CD14-positive monocyte (primary cell): Measurements from ENCODE around the gene STXBP2. TPM values are rescaled to one million over a fixed set of nuclear protein-coding genes. Genes with fewer than 3 reads are reported as not detected.

Source experiments
- DNase-seq, 3 donors: peaks; one replicate each; pipeline ENCODE4 v3.0.0-alpha.2; 2011 to 2022
- H2AFZ ChIP-seq: 2 replicates; pipeline ENCODE4 v1.6.0; 2012; ENCODE audit warnings: mild to moderate bottlenecking, low read depth, low read length, inconsistent platforms; ENCODE audit not compliant: insufficient read depth, poor library complexity, severe bottlenecking
- H3K27ac ChIP-seq, 2 donors: 1 replicate in 1 of 2; 2 replicates in 1 of 2; pipeline ENCODE4 v1.5.1; 2012 to 2013; ENCODE audit warnings: low read length in 2 of 2, control low read depth in 1 of 2, inconsistent platforms in 1 of 2, low read depth in 1 of 2, mild to moderate bottlenecking in 1 of 2
- H3K27me3 ChIP-seq, 2 donors: one replicate each; pipeline versions ENCODE4 v1.6.0 to v1.6.1; 2011 to 2013; ENCODE audit warnings: low read length in 2 of 2; ENCODE audit not compliant: control insufficient read depth in 2 of 2, insufficient read depth in 2 of 2
- H3K36me3 ChIP-seq, 2 donors: replicated peaks in 1 of 2; 1 replicate in 1 of 2; 2 replicates in 1 of 2; pipeline versions ENCODE4 v1.5.1 to v1.6.1; 2012 to 2013; ENCODE audit warnings: low read length in 2 of 2, control low read depth in 1 of 2, inconsistent platforms in 1 of 2, mild to moderate bottlenecking in 1 of 2; ENCODE audit not compliant: insufficient read depth in 2 of 2, control insufficient read depth in 1 of 2
- H3K4me1 ChIP-seq, 2 donors: 1 replicate in 1 of 2; 2 replicates in 1 of 2; pipeline versions ENCODE4 v1.5.1 to v1.6.1; 2012 to 2013; ENCODE audit warnings: low read length in 2 of 2, control low read depth in 1 of 2, inconsistent platforms in 1 of 2, mild to moderate bottlenecking in 1 of 2, moderate library complexity in 1 of 2; ENCODE audit not compliant: insufficient read depth in 2 of 2, control insufficient read depth in 1 of 2
- H3K4me2 ChIP-seq: replicated peaks from 2 replicates; pipeline ENCODE3; 2012; ENCODE audit warnings: low read length, moderate library complexity, mild to moderate bottlenecking; ENCODE audit not compliant: poor library complexity, severe bottlenecking; ENCODE audit errors: extremely low read depth
- H3K4me3 ChIP-seq, 3 experiments: fragments of 200-600 bp in 1 of 3; sonication (generic) in 1 of 3; replicated peaks in 1 of 3; 1 replicate in 2 of 3; 2 replicates in 1 of 3; pipeline ENCODE4 v1.5.1; 2011 to 2013; ENCODE audit warnings: low read length in 3 of 3, mild to moderate bottlenecking in 3 of 3, control low read depth in 2 of 3, low read depth in 2 of 3, inconsistent platforms in 1 of 3, moderate library complexity in 1 of 3
- H3K79me2 ChIP-seq: 2 replicates; pipeline ENCODE4 v1.6.0; 2012; ENCODE audit warnings: mild to moderate bottlenecking, control low read depth, inconsistent platforms, low read length, moderate library complexity; ENCODE audit not compliant: insufficient read depth
- H3K9ac ChIP-seq: 2 replicates; pipeline ENCODE4 v1.6.0; 2017; ENCODE audit warnings: low read length, mild to moderate bottlenecking; ENCODE audit not compliant: insufficient read depth, poor library complexity, severe bottlenecking
- H3K9me3 ChIP-seq, 2 donors: replicated peaks in 1 of 2; 1 replicate in 1 of 2; 2 replicates in 1 of 2; pipeline versions ENCODE4 v1.5.1 to v1.6.1; 2012 to 2013; ENCODE audit warnings: low read length in 2 of 2, control low read depth in 1 of 2; ENCODE audit not compliant: control insufficient read depth in 1 of 2, insufficient read depth in 1 of 2
- H4K20me1 ChIP-seq: 2 replicates; pipeline ENCODE4 v1.6.0; 2012; ENCODE audit warnings: mild to moderate bottlenecking, low read length, control low read depth, moderate library complexity; ENCODE audit not compliant: insufficient read depth
- H3K27ac Mint-ChIP-seq, 7 donors: one replicate each; pipeline ENCODE4 v1.8.0; 2020; ENCODE audit warnings: mild to moderate bottlenecking in 7 of 7, mixed read lengths in 7 of 7, moderate library complexity in 6 of 7, inconsistent platforms in 2 of 7
- H3K27me3 Mint-ChIP-seq, 3 donors: one replicate each; pipeline ENCODE4 v1.8.0; 2021 to 2022; ENCODE audit warnings: low read depth in 3 of 3, mild to moderate bottlenecking in 3 of 3, mixed read lengths in 3 of 3, moderate library complexity in 3 of 3, inconsistent platforms in 1 of 3
- H3K36me3 Mint-ChIP-seq, 2 donors: one replicate each; pipeline ENCODE4 v1.8.0; 2020; ENCODE audit warnings: mixed read lengths in 2 of 2, inconsistent platforms in 1 of 2, mild to moderate bottlenecking in 1 of 2
- H3K4me1 Mint-ChIP-seq: one replicate; pipeline ENCODE4 v1.8.0; 2020; ENCODE audit warnings: mild to moderate bottlenecking, mixed read lengths
- H3K4me3 Mint-ChIP-seq, 2 donors: one replicate each; pipeline ENCODE4 v1.8.0; 2020; ENCODE audit warnings: mild to moderate bottlenecking in 2 of 2, mixed read lengths in 2 of 2, moderate library complexity in 1 of 2
- H3K9me3 Mint-ChIP-seq, 7 donors: one replicate each; pipeline ENCODE4 v1.8.0; 2020 to 2022; ENCODE audit warnings: mixed read lengths in 7 of 7, mild to moderate bottlenecking in 6 of 7, moderate library complexity in 6 of 7, inconsistent platforms in 2 of 7
- WGBS: methylation state at CpG from one replicate; pipeline ENCODE4 v1.1.5; 2013; ENCODE audit warnings: missing lambda C conversion rate; ENCODE audit not compliant: insufficient coverage; 5-methylcytosine and 5-hydroxymethylcytosine counted together
- intact Hi-C, 2 donors: fragments of 100-400 bp; cut with micrococcal nuclease; formaldehyde crosslinking; loops; one replicate each; pipeline versions ENCODE4 v1.15.0 to v1.15.1; 2023
- polyA plus RNA-seq, 3 donors: library from polyadenylated mRNA; depleted of rRNA in 1 of 3; unstranded in 2 of 3; stranded (reverse) in 1 of 3; fragments of 300-500 nt in 2 of 3; fragments of >200 nt in 1 of 3; fragmentation: Illumina TruSeq in 2 of 3; gene quantifications; 1 replicate in 2 of 3; 2 replicates in 1 of 3; pipeline ENCODE4 v1.2.3, GENCODE V29; 2012 to 2021
- TF ChIP-seq, protein P1 (sequence below): fragments of 200-600 bp; IDR thresholded peaks from one replicate; pipeline ENCODE4 v1.8.0; 2022; ENCODE audit warnings: antibody characterized with exemption, mild to moderate bottlenecking

The STXBP2 gene
- polyA plus RNA-seq, 3 donors, result 249 to 846 (median 327) TPM

DNA sequence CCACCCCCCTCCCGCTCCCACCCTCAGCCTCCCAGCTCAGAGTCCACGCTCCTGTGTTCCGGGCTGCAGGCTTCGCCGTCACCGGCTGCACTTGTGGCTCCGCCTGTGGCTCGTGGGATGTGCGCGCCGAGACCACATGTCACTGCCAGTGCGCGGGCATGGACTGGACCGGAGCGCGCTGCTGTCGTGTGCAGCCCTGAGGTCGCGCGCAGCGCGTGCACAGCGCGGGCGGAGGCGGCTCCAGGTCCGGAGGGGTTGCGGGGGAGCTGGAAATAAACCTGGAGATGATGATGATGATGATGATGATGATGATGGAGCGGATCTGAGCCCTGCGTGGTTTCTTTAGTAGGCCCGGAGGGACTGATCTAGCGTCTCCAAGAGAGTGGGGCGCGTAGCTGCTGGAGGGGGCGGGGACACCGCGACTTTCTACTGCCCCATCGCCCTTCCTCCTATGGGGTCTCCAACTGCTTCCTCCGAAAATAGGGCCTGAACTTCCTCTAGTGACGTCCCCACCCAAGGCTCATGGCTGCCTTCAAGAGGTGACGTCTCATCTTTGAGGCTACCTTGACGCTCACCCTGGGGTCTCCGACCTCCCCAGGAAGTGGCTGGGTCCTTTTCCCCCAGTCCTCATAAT lies 33.4 kb downstream of the STXBP2 start:
- Histone ChIP-seq H3K9ac (peak overlapping the region; percentile 56), H3K27me3 (no peaks in the 10 kb centered on the region), H4K20me1 (no peaks in the 10 kb centered on the region), H3K4me1 (peaks cover 43 to 65% of the 10 kb centered on the region in 2 donors), H3K27ac (peak overlapping the region; percentile 45 to 87), H3K9me3 (peaks cover 7 to 13% of the 10 kb centered on the region in 2 donors), H3K4me3 (peak overlapping the region; percentile 20 to 73 (median 32)), H3K36me3 (no peaks in the 10 kb centered on the region), H3K79me2 (peaks cover 15% of the 10 kb centered on the region), H2AFZ (peak overlapping the region; percentile 71), H3K4me2 (peak overlapping the region; percentile 81)
- H3K4me3 Mint-ChIP-seq, result peak overlapping the region; percentile 85 to 92
- peaks cover 0 to 5% (median 0%) of the 10 kb centered on the region in 3 donors for H3K27me3 Mint-ChIP-seq
- H3K27ac Mint-ChIP-seq, result peak overlapping the region; percentile 70 to 93 (median 90)
- peaks cover 2 to 5% of the 10 kb centered on the region in 2 donors for H3K36me3 Mint-ChIP-seq
- WGBS, result 1% methylated on average over 35 of the region's 43 CpGs
- TF ChIP-seq, protein P1, sequence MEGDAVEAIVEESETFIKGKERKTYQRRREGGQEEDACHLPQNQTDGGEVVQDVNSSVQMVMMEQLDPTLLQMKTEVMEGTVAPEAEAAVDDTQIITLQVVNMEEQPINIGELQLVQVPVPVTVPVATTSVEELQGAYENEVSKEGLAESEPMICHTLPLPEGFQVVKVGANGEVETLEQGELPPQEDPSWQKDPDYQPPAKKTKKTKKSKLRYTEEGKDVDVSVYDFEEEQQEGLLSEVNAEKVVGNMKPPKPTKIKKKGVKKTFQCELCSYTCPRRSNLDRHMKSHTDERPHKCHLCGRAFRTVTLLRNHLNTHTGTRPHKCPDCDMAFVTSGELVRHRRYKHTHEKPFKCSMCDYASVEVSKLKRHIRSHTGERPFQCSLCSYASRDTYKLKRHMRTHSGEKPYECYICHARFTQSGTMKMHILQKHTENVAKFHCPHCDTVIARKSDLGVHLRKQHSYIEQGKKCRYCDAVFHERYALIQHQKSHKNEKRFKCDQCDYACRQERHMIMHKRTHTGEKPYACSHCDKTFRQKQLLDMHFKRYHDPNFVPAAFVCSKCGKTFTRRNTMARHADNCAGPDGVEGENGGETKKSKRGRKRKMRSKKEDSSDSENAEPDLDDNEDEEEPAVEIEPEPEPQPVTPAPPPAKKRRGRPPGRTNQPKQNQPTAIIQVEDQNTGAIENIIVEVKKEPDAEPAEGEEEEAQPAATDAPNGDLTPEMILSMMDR, result no peak
- intact Hi-C loops, result no loop called here
- peaks cover 60% of the 10 kb centered on the region for H3K4me1 Mint-ChIP-seq
- H3K9me3 Mint-ChIP-seq, result peaks cover 11 to 19% (median 13%) of the 10 kb centered on the region in 7 donors
- DNase-seq, result peak; percentile 69 to 77 (median 73)

DNA sequence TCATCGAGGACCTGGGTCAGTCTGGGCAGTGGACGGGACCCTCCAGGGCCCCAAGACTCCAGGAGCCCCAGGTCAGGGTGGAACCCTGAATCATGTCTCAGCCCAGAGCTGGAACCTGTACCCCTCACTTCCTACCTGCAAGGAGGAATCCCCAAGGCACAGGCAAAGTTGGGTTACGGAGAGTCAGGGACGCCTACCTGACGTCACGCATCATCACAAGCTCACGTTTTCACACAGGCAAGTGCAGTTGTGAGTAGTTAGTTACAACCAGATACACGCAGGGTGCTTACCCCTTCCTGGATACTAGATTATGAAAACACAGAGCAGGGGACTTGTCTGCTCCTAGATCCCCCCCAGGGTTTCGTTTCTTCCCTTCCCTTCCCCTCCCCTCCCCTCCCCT lies 33.9 kb downstream of the STXBP2 start:
- peaks cover 7 to 13% of the 10 kb centered on the region in 2 donors for H3K9me3 ChIP-seq
- DNase-seq, result peak in 1 of 3 donors; percentile 34
- H3K4me3 ChIP-seq, result peak overlapping the region in 2 of 3 experiments; percentile 32 to 73
- peaks cover 60% of the 10 kb centered on the region for H3K4me1 Mint-ChIP-seq
- 52% methylated on average over 4 of the region's 9 CpGs for WGBS
- peak overlapping the region; percentile 85 to 92 for H3K4me3 Mint-ChIP-seq
- H3K27ac ChIP-seq, result peak overlapping the region; percentile 45 to 87
- TF ChIP-seq, protein P1, result no peak
- peaks cover 48 to 66% of the 10 kb centered on the region in 2 donors for H3K4me1 ChIP-seq
- H3K27me3 ChIP-seq, result no peaks in the 10 kb centered on the region
- peaks cover 2 to 5% of the 10 kb centered on the region in 2 donors for H3K36me3 Mint-ChIP-seq
- H3K27ac Mint-ChIP-seq, result peak overlapping the region in 6 of 7 donors; percentile 70 to 93 (median 88)
- peaks cover 11 to 19% (median 13%) of the 10 kb centered on the region in 7 donors for H3K9me3 Mint-ChIP-seq
- H3K9ac ChIP-seq, result peak overlapping the region; percentile 56
- H2AFZ ChIP-seq, result peak overlapping the region; percentile 71
- intact Hi-C loops, result no loop called here
- H3K27me3 Mint-ChIP-seq, result peaks cover 0 to 5% (median 0%) of the 10 kb centered on the region in 3 donors
- no peaks in the 10 kb centered on the region for H4K20me1 ChIP-seq
- H3K36me3 ChIP-seq, result no peaks in the 10 kb centered on the region
- peak overlapping the region; percentile 81 for H3K4me2 ChIP-seq
- H3K79me2 ChIP-seq, result peaks cover 20% of the 10 kb centered on the region
